ENCODE data around the gene AKAP12.
"Not testable (repeated sequence)": the region's sequence is repeated elsewhere in the genome, so short reads cannot be mapped to it uniquely, and the experiment has no call there.

AKAP12 gene

DNA sequence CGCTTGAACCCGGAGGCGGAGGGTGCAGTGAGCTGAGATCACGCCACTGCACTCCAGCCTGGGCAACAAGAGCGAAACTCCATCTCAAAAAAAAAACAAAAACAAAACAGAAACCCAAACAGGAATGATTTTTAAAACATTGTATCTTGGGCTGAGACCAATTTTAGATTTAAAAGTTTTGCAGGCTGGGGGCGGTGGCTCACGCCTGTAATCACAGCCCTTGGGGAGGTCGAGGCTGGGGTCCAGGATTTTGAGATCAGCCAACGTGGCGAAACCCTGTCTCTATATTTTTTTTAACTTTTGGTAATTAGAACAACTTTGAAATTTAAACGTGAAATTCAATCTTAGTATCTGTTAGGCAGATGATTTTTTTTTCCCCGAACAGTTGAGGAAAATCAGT is 70.5 kb downstream of the AKAP12 start:
- no peak for DNase-seq (ENCODE audit: low spot score)

DNA sequence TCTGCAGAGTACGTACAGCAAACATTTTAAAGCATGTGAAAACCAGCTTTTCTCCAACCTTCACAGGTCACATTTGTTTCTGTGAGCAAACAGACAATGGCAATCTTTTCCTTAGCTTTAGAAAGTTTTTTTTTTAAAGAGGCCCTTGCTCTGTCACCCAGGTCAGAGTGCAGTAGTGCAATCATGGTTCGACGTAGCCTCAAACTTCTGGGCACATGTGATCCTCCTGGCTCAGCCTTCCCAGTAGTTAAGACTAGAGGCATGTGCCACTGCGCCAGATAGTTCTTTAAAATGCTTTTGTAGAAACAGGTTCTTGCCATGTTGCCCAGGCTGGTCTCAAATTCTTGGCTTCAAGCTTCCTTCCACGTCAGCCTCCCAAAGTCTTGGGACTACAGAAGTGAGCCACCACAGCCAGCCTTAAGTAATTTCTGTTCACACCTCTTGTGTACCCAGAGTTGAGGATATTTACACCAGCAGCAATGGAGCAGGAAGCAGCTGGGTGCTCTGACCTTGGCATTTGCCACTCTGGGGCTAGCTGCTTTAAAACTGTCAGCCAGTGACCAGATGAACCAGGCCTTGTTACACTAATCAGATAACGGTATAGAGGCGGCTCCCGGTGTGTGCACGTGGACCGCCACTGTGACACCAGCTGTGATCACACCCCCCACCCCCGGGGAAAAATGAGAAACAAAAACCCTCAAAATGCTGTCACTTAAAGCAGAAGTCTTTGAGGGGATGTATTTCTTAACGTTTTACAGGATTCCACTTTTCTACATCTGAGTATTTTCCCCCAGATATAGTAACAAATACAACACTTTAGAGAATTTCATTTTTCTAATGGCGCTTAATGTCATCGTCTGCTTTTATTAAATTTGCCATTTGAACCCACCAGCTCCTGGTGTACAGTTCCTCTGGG is 71.3 kb downstream of the AKAP12 start:
- no peak for DNase-seq (ENCODE audit: low spot score)

DNA sequence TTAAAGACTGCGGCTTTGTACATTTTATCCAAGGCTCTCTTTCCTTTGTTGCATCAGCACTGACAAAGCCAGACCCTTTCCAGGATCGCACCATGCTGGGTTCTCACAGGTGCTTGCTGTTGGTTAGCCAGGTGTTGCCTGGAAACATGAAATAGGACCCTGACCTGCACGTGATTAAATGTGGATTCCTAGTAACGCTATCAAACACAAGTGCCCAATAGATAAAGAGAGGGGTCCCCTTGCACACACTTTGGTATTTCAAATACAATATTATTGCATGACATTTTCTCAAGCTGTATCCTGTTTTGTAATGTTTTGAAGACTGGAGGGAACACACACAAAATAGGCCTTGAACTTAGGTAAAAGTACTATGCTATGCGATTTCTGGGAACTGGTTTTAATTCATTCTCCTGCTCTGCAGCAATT is 73.3 kb downstream of the AKAP12 start:
- DNase-seq (ENCODE audit: low spot score) = no peak

DNA sequence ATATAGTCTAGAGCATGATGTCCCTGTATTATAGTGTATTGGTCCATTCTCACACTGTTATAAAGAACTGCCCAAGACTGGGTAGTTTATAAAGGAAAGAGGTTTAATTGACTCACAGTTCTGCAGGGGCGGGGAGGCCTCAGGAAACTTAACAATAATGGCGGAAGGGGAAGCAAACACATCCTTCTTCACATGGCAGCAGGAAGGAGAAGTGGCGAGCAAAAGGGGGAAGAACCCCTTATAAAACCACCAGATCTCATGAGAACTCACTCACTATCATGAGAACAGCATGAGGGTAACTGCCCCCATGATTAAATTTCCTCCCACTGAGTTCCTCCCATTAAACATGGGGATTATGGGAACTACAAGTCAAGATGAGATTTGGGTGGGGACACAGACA is 75.9 kb downstream of the AKAP12 start:
- DNase-seq (ENCODE audit: low spot score) = not testable (repeated sequence)

DNA sequence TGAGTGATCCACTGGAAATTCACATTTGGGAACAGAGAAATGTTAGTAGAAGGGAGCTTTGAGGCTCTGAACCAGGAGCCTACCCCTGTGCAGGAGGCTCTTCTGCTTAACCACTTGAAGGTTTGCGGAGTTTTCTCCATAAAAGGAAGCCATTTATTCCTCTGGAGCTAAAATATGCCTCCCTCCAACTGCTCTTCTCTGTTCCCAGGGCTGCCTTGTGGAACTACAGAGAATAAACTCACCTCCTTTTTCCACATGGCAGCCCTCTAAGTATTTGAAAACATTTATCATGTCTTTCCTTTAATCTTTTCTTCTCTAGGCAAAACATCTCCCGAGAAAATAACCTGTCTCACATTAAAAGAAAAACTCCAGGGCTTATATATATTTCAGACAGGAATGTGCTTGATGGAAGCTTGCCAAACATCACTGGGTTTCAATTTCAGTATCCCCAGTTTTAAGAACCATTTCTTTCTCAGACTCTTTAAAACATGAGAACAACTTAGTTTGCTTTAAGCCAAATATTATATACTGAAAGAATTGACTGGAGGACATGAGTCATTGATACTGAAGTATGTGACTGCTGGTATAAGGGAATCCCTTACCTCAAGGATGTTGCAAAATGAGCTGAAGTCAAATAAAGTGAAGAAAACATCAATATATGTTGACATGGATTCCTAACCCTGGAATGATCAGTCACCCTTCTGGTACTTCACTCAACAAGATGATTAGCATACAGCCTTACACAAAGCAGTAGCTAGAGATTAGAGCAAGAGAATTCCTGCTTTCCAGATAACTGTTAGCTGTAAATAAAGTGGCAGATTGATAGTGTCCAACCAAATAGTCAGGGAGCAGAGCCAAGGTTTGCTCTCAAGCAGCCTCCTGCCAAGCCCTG is 77.6 kb downstream of the AKAP12 start:
- no peak for DNase-seq (ENCODE audit: low spot score)

DNA sequence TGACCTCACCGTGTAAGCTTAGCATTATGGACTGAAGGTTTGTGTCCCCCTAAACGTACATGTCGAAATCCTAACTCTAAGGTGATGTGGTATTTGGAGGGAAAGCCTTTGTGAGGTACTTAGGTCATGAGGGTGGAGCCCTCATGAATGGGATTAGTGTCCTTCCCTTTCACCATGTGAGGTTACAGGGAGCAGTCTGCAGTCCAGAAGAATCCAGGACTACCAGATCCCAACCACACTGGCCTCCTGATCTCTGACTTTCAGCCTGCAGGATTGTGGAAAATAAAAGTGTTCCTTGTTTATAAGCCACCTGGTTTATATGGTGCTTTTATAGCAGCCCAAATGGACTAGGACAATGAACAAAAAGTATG is 78.2 kb downstream of the AKAP12 start:
- no peak for DNase-seq (ENCODE audit: low spot score)

DNA sequence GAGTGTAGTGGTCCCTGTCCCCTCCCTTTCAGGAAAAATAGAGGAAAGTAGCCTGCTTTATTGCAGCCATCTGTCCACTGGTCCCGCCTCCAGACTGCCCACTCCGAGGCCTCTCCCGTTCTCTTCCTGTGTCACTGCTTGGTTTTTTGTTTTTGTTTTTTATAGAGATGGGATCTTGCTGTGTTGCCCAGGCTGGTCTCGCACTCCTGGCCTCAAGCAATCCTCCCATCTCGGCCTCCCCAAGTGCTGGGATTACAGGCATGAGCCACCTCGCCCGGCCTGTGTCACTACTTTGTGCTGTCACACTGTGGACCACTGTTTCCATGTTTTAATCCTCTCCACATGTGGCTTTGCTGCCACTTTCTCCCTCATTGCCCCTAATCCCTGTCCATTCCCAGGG is 80.4 kb downstream of the AKAP12 start:
- DNase-seq (ENCODE audit: low spot score) = no peak

DNA sequence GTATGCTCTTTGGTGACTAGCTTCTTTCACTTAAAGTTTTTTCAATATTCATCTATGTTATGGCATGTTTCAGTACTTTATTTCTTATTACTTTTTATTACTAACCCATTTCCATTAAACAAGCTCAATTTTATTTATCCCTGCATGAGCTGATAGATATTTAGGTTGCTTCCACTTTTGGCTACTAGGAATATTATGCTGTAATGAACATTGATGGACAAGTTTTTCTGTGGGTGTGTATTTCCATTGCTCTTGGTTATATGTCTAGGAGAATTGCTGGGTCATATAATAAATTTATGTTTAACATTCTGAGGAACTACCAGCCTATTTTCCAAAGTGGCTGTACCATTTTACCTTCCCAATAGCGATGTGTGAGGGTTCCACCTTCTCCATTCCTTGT is 81.7 kb downstream of the AKAP12 start:
- no peak for DNase-seq (ENCODE audit: low spot score)

DNA sequence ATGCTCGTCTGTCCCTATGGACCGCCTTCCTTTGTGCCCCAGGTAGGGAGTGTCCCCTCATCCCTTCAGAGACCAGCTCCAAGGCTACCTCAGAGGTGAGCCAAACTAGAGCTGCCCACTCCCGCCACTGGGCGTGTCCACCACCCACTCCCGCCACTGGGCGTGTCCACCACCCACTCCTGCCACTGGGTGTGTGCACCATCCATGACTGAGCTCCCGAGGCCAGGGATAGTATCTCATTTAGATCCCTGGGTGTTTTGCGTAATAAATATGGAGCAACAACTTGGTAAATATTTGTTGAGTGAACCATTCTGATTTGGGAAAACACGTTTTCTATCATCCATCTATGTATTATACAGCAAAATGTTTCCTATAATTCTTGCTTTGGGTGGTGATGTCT is 82.8 kb downstream of the AKAP12 start:
- peak; percentile 34 for DNase-seq (ENCODE audit: low spot score)

DNA sequence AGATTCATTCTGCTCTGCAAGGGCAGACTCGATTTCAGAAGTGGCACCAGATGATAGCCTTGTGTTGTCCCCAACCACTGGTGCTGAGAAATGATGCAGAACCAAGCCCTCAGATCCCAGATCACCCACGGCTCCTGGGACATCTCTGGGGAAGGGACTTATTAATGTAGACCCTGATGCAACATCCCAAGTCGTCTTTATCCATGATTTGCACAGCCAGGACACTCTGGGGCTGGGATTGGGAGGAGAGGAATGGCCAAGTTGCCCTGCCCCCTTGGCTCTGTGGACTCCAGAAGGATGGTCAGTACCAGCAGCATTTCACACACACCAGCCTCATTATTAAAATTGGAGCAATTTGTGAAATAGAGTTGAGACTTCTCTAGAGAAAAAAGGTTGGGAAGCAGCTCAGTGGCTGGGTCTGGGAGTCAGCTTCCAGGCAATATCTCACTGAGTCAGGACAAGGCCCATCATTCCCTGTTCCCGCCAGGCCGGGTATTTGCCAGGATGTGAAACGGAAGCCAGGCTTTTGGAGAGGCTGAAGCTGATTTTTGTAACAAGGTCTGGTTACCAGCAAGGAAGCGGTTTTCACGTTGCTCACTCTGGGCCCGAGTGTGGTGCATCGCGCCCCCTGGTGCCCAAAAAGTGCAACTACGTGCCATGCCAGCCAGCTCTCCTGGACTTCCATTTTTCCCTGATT is 84.2 kb downstream of the AKAP12 start:
- peak; percentile 84 for DNase-seq (ENCODE audit: low spot score)

DNA sequence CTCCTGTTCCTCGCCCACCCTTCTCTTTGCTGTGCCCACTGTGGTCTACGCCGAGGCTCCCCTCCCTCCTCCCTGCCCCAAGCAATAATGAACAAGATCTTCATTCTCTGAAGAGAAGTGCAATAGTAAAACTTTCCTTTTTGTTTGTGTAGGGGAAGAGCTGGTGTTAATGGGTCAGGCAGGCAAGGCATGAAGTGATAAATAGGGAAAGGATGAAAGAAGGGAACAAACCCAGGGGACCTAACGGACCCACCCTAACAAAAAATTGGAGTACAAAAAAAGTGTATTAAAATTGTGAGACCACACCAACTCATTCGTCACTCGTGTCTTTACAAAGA is 84.7 kb downstream of the AKAP12 start:
- no peak for DNase-seq (ENCODE audit: low spot score)

DNA sequence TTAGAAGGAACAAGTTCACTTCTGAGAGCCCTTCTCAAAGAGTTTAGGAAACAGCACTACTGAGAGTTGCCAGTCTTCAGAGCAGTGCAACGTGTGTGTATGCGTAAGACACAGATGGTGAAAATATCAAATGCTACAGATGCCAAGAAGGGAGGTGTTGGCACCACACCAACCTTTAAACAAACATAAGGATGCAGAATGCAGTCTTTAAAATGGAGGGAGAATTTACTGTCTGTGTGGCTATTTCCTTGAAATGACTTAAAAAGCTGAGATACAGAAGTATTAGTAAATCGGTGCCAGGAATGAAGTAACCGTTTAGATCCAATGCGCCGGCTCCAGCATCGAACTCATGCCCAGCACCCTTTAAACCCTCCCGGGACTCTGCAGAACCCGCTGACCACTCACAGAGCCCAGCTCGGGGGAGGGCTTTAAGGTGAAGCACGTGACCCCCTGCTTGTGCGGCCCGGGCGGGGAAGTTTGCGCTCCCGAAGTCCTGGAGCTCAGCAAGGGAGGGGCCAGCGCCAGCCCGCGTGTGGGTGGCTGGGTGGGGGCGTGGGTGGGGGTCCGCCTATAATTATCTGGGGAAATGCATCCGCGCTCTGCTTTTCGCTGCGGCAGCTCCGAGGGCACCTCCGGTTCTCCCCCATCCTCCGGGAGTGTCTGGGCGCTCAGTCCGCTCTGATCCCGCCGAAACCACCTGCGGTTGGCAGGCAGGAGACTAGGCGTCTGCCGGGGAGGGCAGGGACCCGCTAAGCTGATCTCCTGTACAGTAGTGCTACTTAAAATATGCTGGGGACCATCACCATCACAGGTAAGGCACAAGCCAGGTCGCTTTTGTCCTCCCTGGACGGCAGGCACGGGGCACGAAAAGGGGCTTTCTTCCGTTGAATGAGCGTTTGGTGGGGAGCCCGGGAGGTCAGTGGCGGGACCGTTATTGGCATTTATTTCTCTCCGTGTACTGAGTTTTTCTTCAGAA is 85.6 kb downstream of the AKAP12 start:
- peak; percentile 75 for DNase-seq (ENCODE audit: low spot score)

DNA sequence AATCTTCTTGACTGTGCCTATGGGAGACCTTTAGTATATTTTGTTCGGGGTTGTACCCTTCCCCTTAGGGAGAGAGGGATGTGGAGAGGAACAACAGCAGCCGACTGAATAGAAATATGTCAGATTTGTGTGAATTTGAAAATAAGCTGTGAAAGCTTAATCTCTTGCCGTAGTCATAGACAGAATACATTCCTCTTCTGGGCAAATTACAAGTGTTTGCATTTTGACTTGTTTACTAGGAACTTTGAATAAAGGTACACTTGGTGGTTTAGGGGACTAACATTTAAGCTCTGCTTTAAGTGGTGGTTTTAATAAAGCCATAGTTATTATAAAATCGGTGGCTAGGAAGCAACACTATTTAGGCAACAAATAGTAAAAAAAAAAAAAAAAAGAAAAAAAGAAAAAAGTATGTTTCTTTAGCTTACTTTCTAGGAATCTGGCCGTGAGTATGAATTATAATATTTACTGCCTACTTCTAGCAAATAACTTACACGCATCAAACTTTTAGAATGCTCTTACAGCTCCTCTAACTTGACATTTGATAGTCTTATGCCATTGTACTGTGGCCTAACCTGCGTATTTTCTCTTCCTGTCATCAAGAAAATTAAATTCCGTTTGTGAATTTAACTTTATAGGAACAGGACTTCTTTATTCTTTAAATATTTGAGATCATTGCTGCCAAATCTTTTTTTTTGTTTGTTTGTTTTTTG is 86.5 kb downstream of the AKAP12 start:
- no peak for DNase-seq (ENCODE audit: low spot score)

DNA sequence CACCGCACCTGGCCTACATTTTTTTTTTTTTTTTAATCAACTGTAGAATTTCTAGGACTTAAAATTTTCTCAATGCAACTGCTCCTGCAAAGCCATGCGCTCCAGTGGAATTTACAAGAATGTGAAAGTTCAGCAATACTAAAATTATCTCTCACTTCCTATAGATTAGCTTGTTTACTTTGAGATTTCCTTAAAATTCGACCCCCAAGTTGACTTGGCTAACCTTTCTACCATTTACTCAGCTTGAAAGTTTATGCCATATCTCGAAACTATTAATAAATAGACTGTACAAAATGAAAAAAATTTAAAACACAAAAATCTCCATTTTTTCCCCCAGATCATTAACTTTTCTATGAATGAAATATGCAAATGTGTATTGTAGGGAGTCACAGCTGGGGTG is 87.3 kb downstream of the AKAP12 start:
- DNase-seq (ENCODE audit: low spot score) = no peak

DNA sequence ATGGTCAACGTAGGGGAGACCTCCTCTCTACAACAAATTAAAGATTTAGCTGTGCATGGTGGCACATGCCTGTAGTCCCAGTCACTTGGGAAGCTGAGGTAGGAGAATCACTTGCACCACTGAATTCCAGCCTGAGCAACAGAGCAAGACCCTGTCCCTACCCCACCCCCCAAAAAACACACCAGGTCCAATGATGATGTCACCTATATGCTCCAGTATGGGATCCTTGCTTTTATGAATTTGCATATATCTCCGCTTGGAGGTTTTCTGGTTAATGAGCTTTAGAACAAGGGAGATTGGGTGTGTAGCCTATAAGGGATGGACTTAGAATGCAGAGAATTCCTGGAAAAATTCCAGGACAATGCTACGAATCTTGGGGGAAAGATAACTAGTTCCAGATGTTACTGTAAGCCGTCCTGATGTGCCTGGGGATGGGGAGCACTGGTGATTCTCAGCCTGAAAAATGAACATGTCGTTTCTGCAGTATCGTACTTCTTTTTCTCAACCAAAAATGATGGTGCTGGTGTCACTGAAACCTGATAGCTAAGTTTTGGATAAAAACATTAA is 90.4 kb downstream of the AKAP12 start:
- no peak for DNase-seq (ENCODE audit: low spot score)

DNA sequence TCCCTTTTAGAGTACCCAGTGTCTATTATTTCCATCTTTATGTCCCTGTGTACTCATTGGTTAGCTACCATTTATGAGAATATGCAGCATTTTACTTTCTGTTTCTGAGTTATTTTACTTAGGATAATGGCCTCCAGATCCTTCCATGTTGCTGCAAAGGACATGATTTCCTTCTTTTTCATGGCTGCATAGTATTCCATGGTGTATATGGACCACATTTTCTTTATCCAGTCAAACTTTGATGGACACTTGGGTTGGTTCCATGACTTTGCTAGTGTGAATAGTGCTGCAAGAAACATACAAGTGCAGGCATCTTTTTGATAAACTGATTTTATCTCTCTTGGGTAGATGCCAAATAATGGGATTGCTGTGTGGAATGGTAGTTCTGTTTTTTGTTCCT is 96.2 kb downstream of the AKAP12 start:
- DNase-seq (ENCODE audit: low spot score) = no peak

DNA sequence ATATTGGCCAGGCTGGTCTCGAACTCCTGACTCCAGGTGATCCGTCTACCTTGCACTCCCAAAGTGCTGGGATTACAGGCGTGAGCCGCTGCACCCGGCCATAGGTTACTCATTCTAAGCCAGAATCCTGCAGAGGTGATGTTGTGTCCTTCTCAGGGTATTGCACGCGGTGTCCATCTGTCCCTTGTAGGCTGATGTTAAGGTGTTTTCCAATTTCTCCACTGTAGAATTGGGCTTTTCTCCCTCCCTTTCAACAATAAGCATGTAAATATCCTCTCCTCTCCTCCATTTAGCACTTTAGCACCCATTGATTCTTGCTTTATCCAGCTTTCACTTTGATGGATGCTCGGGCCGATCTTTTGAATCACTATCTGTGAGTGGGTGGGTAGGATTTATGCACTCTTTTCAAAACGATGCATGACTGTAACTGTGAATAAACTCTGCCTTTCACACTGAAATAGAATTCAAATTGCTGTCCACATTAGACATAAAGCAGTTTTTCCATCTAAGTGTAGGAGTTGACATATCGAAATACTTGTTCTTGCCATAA is 99.0 kb downstream of the AKAP12 start:
- DNase-seq (ENCODE audit: low spot score) = no peak

DNA sequence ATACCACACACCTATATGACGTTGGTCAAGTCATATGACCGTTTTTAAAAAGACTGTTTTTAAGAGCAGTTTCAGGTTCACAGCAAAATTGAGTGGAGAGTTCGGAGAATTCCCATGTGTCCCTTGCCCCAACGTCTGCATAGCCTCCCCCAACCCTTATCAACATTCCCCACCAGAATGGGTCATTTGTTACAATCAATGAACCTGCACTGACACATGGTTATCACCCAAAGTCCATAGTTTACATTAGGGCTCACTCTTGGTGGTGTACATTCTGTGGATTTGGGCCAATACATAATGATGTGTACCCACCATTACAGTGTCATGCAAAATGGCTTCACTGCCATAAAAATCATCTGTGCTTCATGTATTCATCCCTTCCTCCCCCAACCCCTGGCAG is 99.6 kb downstream of the AKAP12 start:
- no peak for DNase-seq (ENCODE audit: low spot score)

DNA sequence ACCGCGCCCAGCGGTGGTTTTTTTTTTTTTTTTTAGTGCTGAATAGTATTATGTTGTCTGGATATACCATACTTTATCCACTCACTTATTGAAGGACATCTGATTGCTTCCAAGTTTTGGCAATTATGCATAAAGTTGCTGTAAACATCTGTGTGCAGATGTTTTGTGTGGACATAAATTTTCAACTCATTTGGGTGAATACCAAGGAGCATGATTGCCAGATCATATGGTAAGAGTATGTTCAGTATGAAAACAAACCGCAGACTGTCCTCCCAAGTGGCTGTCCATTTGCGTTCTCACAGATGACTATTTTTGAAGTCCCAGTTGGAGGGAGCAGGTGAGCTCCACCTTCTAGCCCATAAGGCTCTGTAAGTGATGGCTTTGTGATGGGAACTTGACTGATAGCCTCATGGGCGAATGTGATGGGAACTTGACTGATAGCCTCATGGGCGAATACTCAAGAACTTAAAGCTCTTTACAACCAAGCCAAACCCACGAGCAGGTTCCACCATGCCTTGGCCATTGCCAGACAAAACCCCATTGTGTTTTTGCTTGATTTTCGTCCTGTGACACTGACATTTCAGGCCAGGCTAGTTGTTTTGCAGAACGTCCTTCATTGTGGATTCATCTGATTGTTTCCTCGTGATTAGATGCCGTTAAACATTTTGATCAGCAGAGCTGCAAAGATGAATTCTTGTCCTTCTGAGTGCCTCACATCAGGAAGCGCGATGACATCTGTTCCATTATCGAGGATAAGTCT is 100.6 kb downstream of the AKAP12 start:
- no peak for DNase-seq (ENCODE audit: low spot score)
